RPMI8226 (cell line): Measurements from ENCODE around the gene ZNF705A.
"Not testable (repeated sequence)": the region's sequence is repeated elsewhere in the genome, so short reads cannot be mapped to it uniquely, and the experiment has no call there.

Experiments
- DNase-seq: peaks from one replicate; pipeline ENCODE4 v3.0.0-alpha.2; 2015

ZNF705A gene

GRCh38 chr12:8188088-8188487 lies 31.3 kb downstream of the ZNF705A start:
- DNase-seq: not testable (repeated sequence)

GRCh38 chr12:8197685-8198308 lies 41.0 kb downstream of the ZNF705A start:
- not testable (repeated sequence) for DNase-seq

GRCh38 chr12:8218711-8219382 lies 62.0 kb downstream of the ZNF705A start:
- not testable (repeated sequence) for DNase-seq

GRCh38 chr12:8221375-8221774 lies 64.6 kb downstream of the ZNF705A start:
- not testable (repeated sequence) for DNase-seq

- not testable (repeated sequence) for DNase-seq
These were observed 65.0 kb downstream of the ZNF705A start for GRCh38 chr12:8221844-8222243.

- DNase-seq: not testable (repeated sequence)
These were observed 65.5 kb downstream of the ZNF705A start for GRCh38 chr12:8222303-8222702.

GRCh38 chr12:8223646-8224045 lies 66.8 kb downstream of the ZNF705A start:
- DNase-seq: not testable (repeated sequence)

GRCh38 chr12:8224782-8225181 lies 68.0 kb downstream of the ZNF705A start:
- not testable (repeated sequence) for DNase-seq

- DNase-seq: no peak
These were observed 69.5 kb downstream of the ZNF705A start for GRCh38 chr12:8226355-8226754.

- not testable (repeated sequence) for DNase-seq
These were observed 70.3 kb downstream of the ZNF705A start, which contains the start of gene FAM90A1 for GRCh38 chr12:8226992-8227731. Gene FAM90A1, minus strand, starts transcription at chr12:8227618. Its CDS starts 2,786 bp downstream, at chr12:8224832.

GRCh38 chr12:8227732-8228077 lies 70.9 kb downstream of the ZNF705A start:
- not testable (repeated sequence) for DNase-seq

- DNase-seq: not testable (repeated sequence)
These were observed 71.8 kb downstream of the ZNF705A start for GRCh38 chr12:8228607-8229006.

GRCh38 chr12:8229486-8229885 lies 72.7 kb downstream of the ZNF705A start:
- DNase-seq: not testable (repeated sequence)
